Measurements from ENCODE around the gene CDC42EP2. TPM values are rescaled to one million over a fixed set of nuclear protein-coding genes. Genes with fewer than 3 reads are reported as not detected.
A peak's percentile ranks its signal among the peaks of the same experiment; 100 is the strongest.

The CDC42EP2 gene
- total RNA-seq, 2 experiments from 2014 or later = 1.4 TPM; not detected in 1

DNA sequence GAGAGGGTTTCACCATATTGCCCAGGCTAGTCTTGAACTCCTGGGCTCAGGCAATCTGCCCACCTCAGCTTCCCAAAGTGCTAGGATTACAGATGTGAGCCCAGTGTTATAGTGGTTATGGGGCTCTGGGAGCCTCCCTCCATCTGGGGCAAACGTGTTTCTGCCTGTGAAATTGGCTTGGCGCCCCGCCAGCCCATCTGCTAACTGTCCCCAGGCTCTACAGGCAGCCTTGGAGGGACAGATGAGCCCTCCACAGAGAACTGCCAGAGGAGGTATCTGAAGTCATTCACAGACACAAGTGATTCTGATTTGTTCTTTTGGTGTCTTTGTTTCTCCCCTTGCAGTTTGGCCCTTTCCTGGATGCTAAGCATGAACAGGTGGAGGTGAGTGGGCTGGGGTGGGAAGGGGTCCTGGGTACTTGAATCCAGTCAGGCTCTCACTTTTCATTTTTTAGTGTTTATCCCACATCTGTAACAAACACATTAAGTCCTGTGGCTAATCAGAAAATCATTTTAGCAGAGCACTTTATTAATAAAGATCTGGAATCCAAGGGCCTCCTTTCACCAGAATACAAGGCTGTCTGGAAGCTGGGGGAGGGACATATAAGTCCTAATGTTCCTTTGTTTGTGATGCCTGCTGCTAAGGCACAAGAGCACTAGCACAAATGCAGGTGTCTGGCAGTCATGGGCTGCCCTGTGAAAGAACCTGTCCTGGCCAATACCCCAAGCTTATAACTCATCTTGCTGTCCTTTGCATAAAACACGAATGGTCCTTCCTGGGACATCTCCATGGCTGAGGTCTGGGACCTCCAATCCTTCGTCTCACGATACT is 25.7 kb upstream of the CDC42EP2 start:
- ATAC-seq (no peak), DNase-seq (no peak)
- peaks cover 47% of the 10 kb centered on the region for H3K36me3 Mint-ChIP-seq
- H3K4me3 Mint-ChIP-seq = no peak overlapping the region
- H3K27me3 Mint-ChIP-seq = no peaks in the 10 kb centered on the region
- CTCF ChIA-PET = interaction anchor here (1.0 to 1.1 kb wide), 4 partner anchors 9 to 127 kb away, joined by 3 to 6 read pairs (median 3); no protein-coding TSS in a partner anchor
- H3K4me1 Mint-ChIP-seq = peaks cover 5% of the 10 kb centered on the region
- H3K9me3 Mint-ChIP-seq (ENCODE audit: low read depth) = no peaks in the 10 kb centered on the region
- no peak overlapping the region for H3K27ac Mint-ChIP-seq

DNA sequence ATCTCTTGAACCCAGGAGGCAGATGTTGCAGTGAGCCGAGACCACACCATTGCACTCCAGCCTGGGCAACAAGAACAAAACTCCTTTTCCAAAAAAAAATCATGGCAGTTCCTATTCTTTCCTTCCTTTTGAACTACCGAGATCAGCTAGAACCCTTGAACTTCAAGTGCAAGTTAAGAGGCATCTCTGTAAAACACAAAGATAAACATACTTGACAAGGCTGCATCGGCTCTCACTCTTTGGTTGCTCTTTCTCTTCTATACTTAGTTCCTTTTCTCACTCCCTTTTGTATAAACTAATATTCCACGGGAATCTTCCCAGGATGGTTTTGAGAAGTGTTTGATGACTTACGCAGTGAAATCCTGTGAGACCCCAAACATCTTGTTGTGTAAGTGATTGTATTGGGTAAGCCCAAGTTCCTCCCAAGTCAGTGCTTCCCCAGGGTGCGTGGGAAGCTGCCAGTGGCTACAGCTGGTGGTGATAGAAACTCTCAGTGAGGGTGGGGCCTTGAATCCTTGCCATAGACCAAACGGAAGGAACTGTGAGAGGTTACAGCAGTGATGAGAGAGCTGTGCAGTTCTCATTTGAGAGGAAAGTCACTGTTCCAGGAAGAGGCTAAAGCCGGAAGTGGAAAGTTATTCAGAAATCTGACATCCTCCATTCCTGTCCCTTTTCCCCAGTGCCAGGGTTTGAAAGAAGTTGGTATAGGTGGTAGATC is 24.1 kb upstream of the CDC42EP2 start:
- ATAC-seq (peak; percentile 23), DNase-seq (no peak)
- Mint-ChIP-seq H3K27ac (peak overlapping the region; percentile 47), H3K4me1 (peaks cover 5% of the 10 kb centered on the region), H3K4me3 (no peak overlapping the region), H3K9me3 (ENCODE audit: low read depth) (no peaks in the 10 kb centered on the region), H3K36me3 (peaks cover 47% of the 10 kb centered on the region), H3K27me3 (no peaks in the 10 kb centered on the region)
- CTCF ChIA-PET = no interaction called here

DNA sequence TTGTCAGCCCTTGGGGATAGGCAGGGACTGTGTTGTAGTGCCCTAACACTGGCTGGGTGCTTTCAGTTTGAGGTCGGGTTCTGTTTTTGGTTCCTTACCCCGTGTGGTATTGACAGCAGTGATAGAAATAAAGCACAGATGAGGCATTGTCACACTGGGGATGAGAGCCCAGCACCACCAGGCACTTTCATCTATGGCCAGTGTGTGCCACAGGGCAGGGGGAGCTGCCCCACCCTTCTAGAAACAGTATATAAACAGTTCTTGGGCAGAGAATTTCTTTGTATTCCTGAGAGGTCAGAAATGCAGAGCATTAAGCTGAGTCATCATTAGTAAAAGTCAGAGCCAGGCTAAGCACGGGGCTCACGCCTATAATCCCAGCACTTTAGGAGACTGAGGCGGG is 23.1 kb upstream of the CDC42EP2 start:
- Mint-ChIP-seq H3K36me3 (peaks cover 50% of the 10 kb centered on the region), H3K4me3 (no peak overlapping the region), H3K27me3 (no peaks in the 10 kb centered on the region), H3K4me1 (peaks cover 5% of the 10 kb centered on the region), H3K9me3 (ENCODE audit: low read depth) (no peaks in the 10 kb centered on the region), H3K27ac (no peak overlapping the region)
- DNase-seq (no peak), ATAC-seq (no peak)
- CTCF ChIA-PET = no interaction called here

DNA sequence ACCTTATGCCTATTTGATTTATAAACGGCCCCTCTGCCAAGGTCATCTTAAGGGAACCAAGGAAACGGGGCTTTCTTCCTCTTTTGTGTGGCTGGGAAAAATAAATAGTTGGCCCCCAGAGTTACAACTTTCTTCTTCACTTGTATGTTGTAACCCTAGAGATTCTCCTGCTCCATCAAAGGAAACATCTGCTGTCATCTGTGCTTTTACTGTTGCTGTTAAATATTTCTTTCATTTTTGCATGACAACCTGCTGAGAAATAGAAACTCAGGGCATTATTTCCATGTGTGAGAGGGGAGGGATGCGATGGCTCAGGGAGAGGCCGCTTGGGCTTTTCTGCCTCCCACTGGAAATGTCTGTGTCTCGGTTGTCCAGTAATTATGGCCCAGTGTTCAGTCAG is 21.8 kb upstream of the CDC42EP2 start:
- no peak overlapping the region for H3K27ac Mint-ChIP-seq
- H3K27me3 Mint-ChIP-seq = no peaks in the 10 kb centered on the region
- CTCF ChIA-PET = interaction anchor here (1.2 kb wide), 1 partner anchor 174 kb away, joined by 5 read pairs; no protein-coding TSS in a partner anchor
- H3K36me3 Mint-ChIP-seq = peaks cover 49% of the 10 kb centered on the region
- ATAC-seq (no peak), DNase-seq (no peak)
- no peak overlapping the region for H3K4me3 Mint-ChIP-seq
- peaks cover 5% of the 10 kb centered on the region for H3K4me1 Mint-ChIP-seq
- no peaks in the 10 kb centered on the region for H3K9me3 Mint-ChIP-seq (ENCODE audit: low read depth)

DNA sequence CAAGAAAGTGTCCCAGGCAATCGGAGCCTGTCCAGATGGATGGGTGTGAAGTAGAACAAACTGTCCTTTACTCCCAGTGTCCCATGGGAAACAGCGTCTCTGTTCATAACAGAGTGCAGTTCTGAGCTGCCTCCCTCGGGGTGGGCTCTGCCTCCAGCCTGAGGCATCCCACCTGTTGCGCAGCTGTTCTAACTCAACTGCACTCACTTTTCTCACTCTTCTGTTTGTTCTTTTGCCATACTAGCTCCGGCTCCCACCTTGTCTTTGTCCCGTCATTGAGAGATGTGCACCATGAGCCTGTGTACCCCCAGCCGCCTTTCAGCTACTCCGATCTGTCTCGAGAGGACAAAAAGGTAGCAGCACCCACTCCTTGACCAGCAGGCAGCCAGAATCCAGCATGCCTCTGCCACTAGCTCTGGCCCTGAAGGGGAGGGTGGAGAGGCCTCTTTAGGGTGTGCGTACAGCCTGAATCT is 20.7 kb upstream of the CDC42EP2 start:
- H3K9me3 Mint-ChIP-seq (ENCODE audit: low read depth) = no peaks in the 10 kb centered on the region
- no peaks in the 10 kb centered on the region for H3K27me3 Mint-ChIP-seq
- DNase-seq (no peak), ATAC-seq (no peak)
- no peak overlapping the region for H3K27ac Mint-ChIP-seq
- H3K36me3 Mint-ChIP-seq = peaks cover 47% of the 10 kb centered on the region
- H3K4me1 Mint-ChIP-seq = peaks cover 5% of the 10 kb centered on the region
- no peak overlapping the region for H3K4me3 Mint-ChIP-seq
- CTCF ChIA-PET = interaction anchor here (1.0 to 3.1 kb wide), 5 partner anchors 14 to 87 kb away, joined by 3 to 17 read pairs (median 4); partner anchors contain the start of gene CDC42EP2

DNA sequence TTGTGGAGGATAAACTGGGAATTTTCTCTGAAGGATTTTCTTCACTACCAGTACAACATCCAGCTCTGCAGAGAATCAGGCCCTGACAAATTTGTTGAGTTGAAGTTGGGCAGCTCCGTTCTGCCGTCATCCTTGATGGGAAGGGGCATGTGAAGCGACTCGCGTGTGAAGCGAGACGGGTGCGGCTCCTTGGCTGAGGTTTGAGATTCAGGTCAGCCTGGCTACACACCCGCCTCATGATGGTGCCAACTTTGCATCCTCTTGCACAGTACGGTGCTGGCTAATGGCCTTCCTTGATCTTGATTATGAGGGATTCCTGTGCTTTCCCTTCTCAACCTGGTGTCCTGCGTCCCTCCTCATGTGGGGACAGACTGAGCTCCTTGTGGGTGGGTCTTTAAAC is 19.7 kb upstream of the CDC42EP2 start:
- H3K27ac Mint-ChIP-seq = no peak overlapping the region
- peaks cover 5% of the 10 kb centered on the region for H3K4me1 Mint-ChIP-seq
- H3K4me3 Mint-ChIP-seq = no peak overlapping the region
- ATAC-seq (no peak), DNase-seq (no peak)
- no peaks in the 10 kb centered on the region for H3K27me3 Mint-ChIP-seq
- H3K9me3 Mint-ChIP-seq (ENCODE audit: low read depth) = no peaks in the 10 kb centered on the region
- H3K36me3 Mint-ChIP-seq = peaks cover 44% of the 10 kb centered on the region
- CTCF ChIA-PET = interaction anchor here (1.1 to 3.1 kb wide), 3 partner anchors 20 to 70 kb away, joined by 3 to 17 read pairs (median 4); partner anchors contain the start of gene CDC42EP2

DNA sequence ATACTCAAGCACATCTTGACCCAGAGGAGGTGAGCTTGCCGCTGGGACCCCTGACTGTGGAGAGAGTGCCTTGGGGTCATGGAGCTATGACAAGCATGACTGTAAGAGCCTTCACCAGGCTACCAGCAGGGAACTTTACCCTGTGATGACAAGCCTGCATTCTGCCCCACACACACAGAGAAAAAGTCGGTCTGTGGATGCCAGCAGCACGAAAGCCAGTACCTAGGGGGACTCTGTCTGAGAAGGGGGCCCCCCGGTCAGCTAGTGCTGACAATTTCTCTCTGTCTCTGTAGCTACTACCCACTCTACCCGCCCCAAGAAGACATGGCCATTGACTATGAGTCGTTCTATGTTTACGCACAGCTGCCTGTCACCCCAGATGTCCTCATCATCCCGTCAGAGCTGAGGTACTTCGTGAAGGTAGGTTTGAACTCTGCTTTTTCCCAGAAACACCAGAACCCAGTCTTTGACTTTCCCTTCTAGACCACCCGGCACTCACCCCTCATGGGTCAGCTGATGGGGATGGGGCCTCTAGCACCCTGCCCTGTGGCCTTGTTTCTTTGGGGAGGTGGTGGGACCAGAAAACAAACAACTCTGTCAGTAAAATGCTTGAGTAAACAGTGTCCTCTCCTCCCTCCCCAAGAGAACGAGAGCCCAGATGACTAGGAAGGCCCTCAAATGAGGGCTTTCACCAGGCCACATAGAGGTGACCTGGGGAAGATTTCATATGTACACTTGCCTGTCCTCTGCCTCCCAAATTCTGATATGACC is 18.9 kb upstream of the CDC42EP2 start:
- DNase-seq (no peak), ATAC-seq (no peak)
- peaks cover 39% of the 10 kb centered on the region for H3K36me3 Mint-ChIP-seq
- CTCF ChIA-PET = interaction anchor here (3.1 kb wide), 1 partner anchor 20 kb away, joined by 17 read pairs; the partner anchor contains the start of gene CDC42EP2
- no peak overlapping the region for H3K27ac Mint-ChIP-seq
- H3K4me3 Mint-ChIP-seq = no peak overlapping the region
- peaks cover 1% of the 10 kb centered on the region for H3K4me1 Mint-ChIP-seq
- no peaks in the 10 kb centered on the region for H3K9me3 Mint-ChIP-seq (ENCODE audit: low read depth)
- H3K27me3 Mint-ChIP-seq = no peaks in the 10 kb centered on the region

DNA sequence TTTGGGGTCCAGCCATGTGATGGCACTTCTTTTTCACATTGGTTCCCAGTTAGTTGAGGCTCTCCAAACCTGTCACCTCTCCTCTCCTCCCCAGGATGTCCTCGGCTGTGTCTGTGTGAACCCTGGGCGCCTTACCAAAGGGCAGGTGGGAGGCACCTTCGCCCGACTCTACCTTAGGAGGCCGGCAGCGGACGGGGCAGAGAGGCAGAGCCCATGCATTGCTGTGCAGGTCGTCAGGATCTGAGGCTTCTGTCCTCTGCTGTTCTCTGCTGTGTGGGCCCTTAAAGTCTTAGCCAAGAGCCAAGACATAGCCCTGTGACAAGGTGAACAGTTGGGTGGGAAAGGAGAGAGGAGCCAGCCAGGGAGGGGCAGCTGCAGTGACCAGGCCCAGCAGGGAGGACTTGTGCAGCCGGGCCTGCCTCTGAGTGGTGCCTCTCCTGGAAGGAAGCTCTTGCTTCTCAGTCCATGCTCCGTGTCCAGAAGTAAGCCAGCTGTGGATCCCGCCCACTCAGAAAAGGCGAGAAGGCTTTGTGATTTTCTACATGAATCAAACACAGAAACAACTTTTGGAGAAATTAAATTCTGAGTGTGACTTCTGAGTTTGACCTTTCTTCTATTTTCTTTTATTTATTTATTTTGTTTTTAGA is 17.5 kb upstream of the CDC42EP2 start:
- peaks cover 30% of the 10 kb centered on the region for H3K36me3 Mint-ChIP-seq
- CTCF ChIA-PET = interaction anchor here (0.5 to 3.1 kb wide), 2 partner anchors 18 to 377 kb away, joined by 3 to 17 read pairs; partner anchors contain the start of gene CDC42EP2
- H3K9me3 Mint-ChIP-seq (ENCODE audit: low read depth) = no peaks in the 10 kb centered on the region
- no peak overlapping the region for H3K27ac Mint-ChIP-seq
- no peaks in the 10 kb centered on the region for H3K4me1 Mint-ChIP-seq
- ATAC-seq = no peak
- DNase-seq = no peak
- H3K4me3 Mint-ChIP-seq = no peak overlapping the region
- no peaks in the 10 kb centered on the region for H3K27me3 Mint-ChIP-seq

DNA sequence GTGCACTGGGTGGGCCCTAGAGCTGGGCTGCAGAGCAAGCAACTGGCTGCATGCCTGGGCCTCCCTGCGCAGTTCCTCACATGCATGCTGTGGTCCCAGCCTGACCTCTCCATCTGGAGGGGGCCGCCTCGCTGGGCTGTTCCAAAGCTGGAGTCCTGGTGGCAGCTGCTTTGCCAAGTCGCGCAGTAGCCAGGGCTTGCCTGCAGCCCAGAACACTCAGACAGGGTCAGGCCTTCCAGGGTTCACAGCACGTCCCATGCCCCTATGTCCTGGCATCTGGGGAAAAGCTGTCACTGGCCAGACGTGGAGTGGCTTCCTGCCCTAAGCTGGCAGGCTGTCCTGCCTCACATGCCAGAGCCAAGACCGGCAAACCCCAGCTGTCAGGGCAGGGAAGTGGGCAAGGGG is 16.5 kb upstream of the CDC42EP2 start:
- H3K36me3 Mint-ChIP-seq = peaks cover 27% of the 10 kb centered on the region
- DNase-seq = no peak
- CTCF ChIA-PET = interaction anchor here (1.2 to 1.7 kb wide), 3 partner anchors 17 to 48 kb away, joined by 3 to 5 read pairs (median 3); no protein-coding TSS in a partner anchor
- no peaks in the 10 kb centered on the region for H3K27me3 Mint-ChIP-seq
- ATAC-seq = no peak
- no peak overlapping the region for H3K27ac Mint-ChIP-seq
- no peak overlapping the region for H3K4me3 Mint-ChIP-seq
- no peaks in the 10 kb centered on the region for H3K9me3 Mint-ChIP-seq (ENCODE audit: low read depth)
- H3K4me1 Mint-ChIP-seq = no peaks in the 10 kb centered on the region

DNA sequence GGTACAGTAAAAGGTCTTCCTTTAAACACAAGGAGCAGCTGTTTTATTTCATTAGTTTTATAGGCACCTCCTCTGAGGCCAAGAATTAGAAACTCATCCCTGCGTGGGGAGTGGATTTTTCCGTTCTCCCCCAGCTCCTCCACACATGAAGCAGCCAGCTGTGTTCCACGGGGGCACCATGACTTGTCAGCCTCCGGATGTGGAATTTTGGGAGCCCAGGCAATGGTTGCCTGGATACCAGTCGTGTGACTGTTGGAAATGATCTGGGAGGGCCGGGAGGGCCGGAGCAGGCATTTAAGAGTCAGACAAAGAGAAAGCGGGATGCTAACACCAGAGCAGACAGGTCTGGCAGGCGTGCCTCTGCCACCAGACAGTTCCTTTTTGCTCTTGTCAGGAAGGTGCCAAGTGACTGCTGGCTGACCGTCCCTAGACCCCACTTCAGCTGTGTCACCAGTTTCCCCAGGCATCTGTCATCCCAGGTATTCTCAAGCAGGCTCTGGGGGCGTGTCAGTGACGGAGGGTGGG is 15.9 kb upstream of the CDC42EP2 start:
- Mint-ChIP-seq H3K4me1 (no peaks in the 10 kb centered on the region), H3K27me3 (no peaks in the 10 kb centered on the region), H3K4me3 (no peak overlapping the region), H3K36me3 (peaks cover 25% of the 10 kb centered on the region), H3K27ac (no peak overlapping the region), H3K9me3 (ENCODE audit: low read depth) (no peaks in the 10 kb centered on the region)
- CTCF ChIA-PET = interaction anchor here (1.2 to 1.7 kb wide), 4 partner anchors 16 to 49 kb away, joined by 3 to 5 read pairs (median 4); no protein-coding TSS in a partner anchor
- no peak for ATAC-seq
- no peak for DNase-seq

DNA sequence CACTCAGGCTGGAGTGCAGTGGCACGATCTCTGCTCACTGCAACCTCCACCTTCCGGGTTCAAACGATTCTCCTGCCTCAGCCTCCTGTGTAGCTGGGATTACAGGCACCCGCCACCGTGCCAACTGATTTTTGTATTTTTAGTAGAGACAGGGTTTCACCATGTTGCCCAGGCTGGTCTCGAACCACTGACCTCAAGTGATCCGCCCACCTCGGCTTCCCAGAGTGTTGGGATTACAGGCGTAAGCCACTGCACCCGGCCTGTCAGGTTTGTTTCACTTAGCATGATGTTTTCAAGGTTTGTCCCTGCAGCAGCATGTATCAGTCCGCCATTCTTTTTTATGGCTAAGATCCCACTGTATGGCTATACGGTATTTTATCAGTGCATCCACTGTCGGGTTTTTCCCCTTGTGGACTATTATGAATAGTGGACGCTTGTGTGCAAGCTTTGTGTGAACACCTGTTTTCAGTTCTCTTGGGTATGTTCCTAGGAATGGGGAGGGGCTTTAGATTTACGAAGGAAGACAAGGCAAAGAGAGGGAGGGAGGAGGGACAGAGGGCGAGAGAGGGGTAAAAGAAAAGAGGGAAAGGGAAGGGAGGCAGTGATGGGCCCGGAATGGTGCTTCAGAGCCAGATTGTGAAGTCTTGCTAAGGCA is 13.9 kb upstream of the CDC42EP2 start:
- no peaks in the 10 kb centered on the region for H3K4me1 Mint-ChIP-seq

More for the DNA sequence above, 13.9 kb upstream of the CDC42EP2 start:
- DNase-seq = no peak
- CTCF ChIA-PET = no interaction called here
- H3K27ac Mint-ChIP-seq = no peak overlapping the region
- peaks cover 21% of the 10 kb centered on the region for H3K36me3 Mint-ChIP-seq
- no peak overlapping the region for H3K4me3 Mint-ChIP-seq
- no peak for ATAC-seq
- no peaks in the 10 kb centered on the region for H3K9me3 Mint-ChIP-seq (ENCODE audit: low read depth)
- H3K27me3 Mint-ChIP-seq = no peaks in the 10 kb centered on the region

All from activated CD8-positive, alpha-beta memory T cell treated with anti-CD3 and anti-CD28 coated beads, Interleukin-2, amount 10 ng/mL, durations not matched to agents 7 days and 5 days (primary cell).